Measurements from ENCODE around the gene KRTAP10-12. TPM values are rescaled to one million over a fixed set of nuclear protein-coding genes. Genes with fewer than 3 reads are reported as not detected.

KRTAP10-12 gene
- polyA plus RNA-seq, 1 donor = not detected

DNA sequence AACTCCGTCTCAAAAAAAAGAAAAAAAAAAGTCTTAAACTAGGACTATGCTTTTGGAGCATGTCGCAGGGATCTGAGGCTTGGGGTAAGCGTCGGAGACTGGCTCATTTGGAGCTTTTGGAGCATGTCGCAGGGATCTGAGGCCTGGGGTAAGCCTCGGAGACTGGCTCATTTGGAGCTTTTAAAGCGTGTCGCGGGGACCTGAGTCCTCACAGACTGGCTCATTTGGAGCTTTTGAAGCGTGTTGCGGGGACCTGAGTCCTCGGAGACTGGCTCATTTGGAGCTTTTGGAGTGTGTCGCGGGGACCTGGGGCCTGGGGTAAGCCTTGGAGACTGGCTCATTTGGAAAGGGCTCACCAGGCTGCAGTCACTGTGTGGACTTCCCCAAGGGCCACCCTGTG lies 28.0 kb downstream of the KRTAP10-12 start:
- Histone ChIP-seq H3K27me3 (ENCODE audit: control insufficient read depth, insufficient read depth, low read length) (peaks cover 42% of the 10 kb centered on the region), H3K4me3 (ENCODE audit: low read length) (no peak overlapping the region), H3K4me1 (ENCODE audit: control insufficient read depth, insufficient read depth, low read length) (no peaks in the 10 kb centered on the region), H3K27ac (ENCODE audit: low read length) (no peak overlapping the region), H3K9me3 (ENCODE audit: control insufficient read depth, low read depth, low read length) (no peaks in the 10 kb centered on the region), H3K36me3 (ENCODE audit: control insufficient read depth, insufficient read depth, low read length) (no peaks in the 10 kb centered on the region)
- DNase-seq = no peak
- WGBS (ENCODE audit: insufficient coverage, low lambda C conversion rate) = 100% methylated on average over 3 of the region's 14 CpGs

GRCh38 chr21:44726826-44727225 lies 29.9 kb downstream of the KRTAP10-12 start:
- Histone ChIP-seq H3K9me3 (ENCODE audit: control insufficient read depth, low read depth, low read length) (no peaks in the 10 kb centered on the region), H3K4me1 (ENCODE audit: control insufficient read depth, insufficient read depth, low read length) (no peaks in the 10 kb centered on the region), H3K36me3 (ENCODE audit: control insufficient read depth, insufficient read depth, low read length) (no peaks in the 10 kb centered on the region), H3K27me3 (ENCODE audit: control insufficient read depth, insufficient read depth, low read length) (peaks cover 37% of the 10 kb centered on the region), H3K27ac (ENCODE audit: low read length) (no peak overlapping the region), H3K4me3 (ENCODE audit: low read length) (no peak overlapping the region)
- DNase-seq = no peak
- no CpG with 5 or more reads among the region's 6 CpGs for WGBS (ENCODE audit: insufficient coverage, low lambda C conversion rate)

GRCh38 chr21:44727321-44727720 lies 30.3 kb downstream of the KRTAP10-12 start:
- Histone ChIP-seq H3K27ac (ENCODE audit: low read length) (no peak overlapping the region), H3K4me3 (ENCODE audit: low read length) (no peak overlapping the region), H3K4me1 (ENCODE audit: control insufficient read depth, insufficient read depth, low read length) (no peaks in the 10 kb centered on the region), H3K27me3 (ENCODE audit: control insufficient read depth, insufficient read depth, low read length) (peaks cover 37% of the 10 kb centered on the region), H3K36me3 (ENCODE audit: control insufficient read depth, insufficient read depth, low read length) (no peaks in the 10 kb centered on the region), H3K9me3 (ENCODE audit: control insufficient read depth, low read depth, low read length) (peaks cover 2% of the 10 kb centered on the region)
- no peak for DNase-seq
- WGBS (ENCODE audit: insufficient coverage, low lambda C conversion rate) = no CpG with 5 or more reads among the region's 8 CpGs

DNA sequence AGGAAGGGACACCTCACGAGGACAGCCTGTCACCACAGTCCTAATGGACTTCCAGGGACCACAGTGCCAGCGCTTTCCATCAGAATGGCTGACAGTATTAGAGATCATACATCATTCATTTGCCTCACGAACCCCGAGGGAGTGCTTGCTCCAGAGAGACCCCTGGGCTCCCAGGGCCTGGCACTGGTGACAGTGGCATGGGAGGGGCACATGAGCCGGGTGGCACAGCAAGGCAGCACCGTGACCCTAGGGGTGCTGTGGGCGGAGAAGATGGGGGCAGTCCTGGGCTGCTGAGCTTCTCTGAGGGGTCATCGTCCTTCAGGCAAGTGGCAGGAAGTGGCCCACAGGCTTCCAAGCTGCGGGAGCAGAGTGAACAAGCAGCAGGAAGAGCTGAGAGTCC lies 30.8 kb downstream of the KRTAP10-12 start:
- peaks cover 33% of the 10 kb centered on the region for H3K27me3 ChIP-seq (ENCODE audit: control insufficient read depth, insufficient read depth, low read length)
- WGBS (ENCODE audit: insufficient coverage, low lambda C conversion rate) = no CpG with 5 or more reads among the region's 9 CpGs

GRCh38 chr21:44728716-44729115 lies 31.7 kb downstream of the KRTAP10-12 start:
- Histone ChIP-seq H3K4me3 (ENCODE audit: low read length) (no peak overlapping the region), H3K4me1 (ENCODE audit: control insufficient read depth, insufficient read depth, low read length) (no peaks in the 10 kb centered on the region), H3K36me3 (ENCODE audit: control insufficient read depth, insufficient read depth, low read length) (no peaks in the 10 kb centered on the region), H3K27ac (ENCODE audit: low read length) (no peak overlapping the region), H3K9me3 (ENCODE audit: control insufficient read depth, low read depth, low read length) (peaks cover 3% of the 10 kb centered on the region), H3K27me3 (ENCODE audit: control insufficient read depth, insufficient read depth, low read length) (peaks cover 23% of the 10 kb centered on the region)
- DNase-seq = no peak
- no CpG with 5 or more reads among the region's 14 CpGs for WGBS (ENCODE audit: insufficient coverage, low lambda C conversion rate)

More for the DNA sequence above, 30.8 kb downstream of the KRTAP10-12 start:
- Histone ChIP-seq H3K4me1 (ENCODE audit: control insufficient read depth, insufficient read depth, low read length) (no peaks in the 10 kb centered on the region), H3K4me3 (ENCODE audit: low read length) (no peak overlapping the region), H3K36me3 (ENCODE audit: control insufficient read depth, insufficient read depth, low read length) (no peaks in the 10 kb centered on the region), H3K9me3 (ENCODE audit: control insufficient read depth, low read depth, low read length) (peaks cover 3% of the 10 kb centered on the region), H3K27ac (ENCODE audit: low read length) (no peak overlapping the region)
- no peak for DNase-seq

DNA sequence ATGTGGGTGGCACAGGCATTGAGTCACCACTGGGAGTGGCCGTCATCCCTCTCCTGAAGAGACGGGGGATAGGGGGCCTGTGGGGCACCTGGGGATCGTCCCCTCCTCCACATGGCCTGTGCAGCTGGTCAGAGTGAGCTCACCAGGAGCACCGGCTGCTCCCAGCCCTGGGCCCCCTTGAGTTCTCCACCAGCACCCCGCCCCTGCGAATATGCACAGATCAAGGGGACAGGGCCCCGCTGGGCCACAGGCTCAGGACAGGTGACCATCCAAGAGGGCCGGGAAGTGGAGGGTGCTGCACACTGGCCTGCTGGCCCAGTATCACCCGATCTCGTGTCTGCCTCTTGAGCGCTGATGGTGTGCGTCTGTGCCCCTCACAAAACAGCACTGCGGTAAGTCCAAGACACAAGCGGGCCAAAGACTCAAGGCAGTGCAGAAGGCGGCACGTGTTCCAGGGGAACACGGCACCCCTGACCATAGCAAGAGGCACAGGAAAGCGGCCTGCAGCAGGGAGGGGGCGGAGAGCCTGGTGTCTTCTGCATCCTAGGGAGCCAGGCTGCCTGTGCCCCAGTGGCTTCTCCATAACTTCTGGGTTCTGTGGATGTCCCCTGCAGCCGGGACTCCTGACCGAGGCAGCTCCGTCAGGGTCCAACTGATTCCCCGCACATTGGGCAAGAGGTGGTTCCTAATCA lies 32.5 kb downstream of the KRTAP10-12 start:
- DNase-seq = no peak
- WGBS (ENCODE audit: insufficient coverage, low lambda C conversion rate) = no CpG with 5 or more reads among the region's 23 CpGs
- Histone ChIP-seq H3K27me3 (ENCODE audit: control insufficient read depth, insufficient read depth, low read length) (peaks cover 18% of the 10 kb centered on the region), H3K27ac (ENCODE audit: low read length) (no peak overlapping the region), H3K36me3 (ENCODE audit: control insufficient read depth, insufficient read depth, low read length) (no peaks in the 10 kb centered on the region), H3K4me3 (ENCODE audit: low read length) (no peak overlapping the region), H3K4me1 (ENCODE audit: control insufficient read depth, insufficient read depth, low read length) (no peaks in the 10 kb centered on the region), H3K9me3 (ENCODE audit: control insufficient read depth, low read depth, low read length) (peaks cover 3% of the 10 kb centered on the region)

GRCh38 chr21:44730028-44730395 lies 33.0 kb downstream of the KRTAP10-12 start:
- no CpG with 5 or more reads among the region's 7 CpGs for WGBS (ENCODE audit: insufficient coverage, low lambda C conversion rate)
- H3K36me3 ChIP-seq (ENCODE audit: control insufficient read depth, insufficient read depth, low read length) = no peaks in the 10 kb centered on the region
- no peaks in the 10 kb centered on the region for H3K4me1 ChIP-seq (ENCODE audit: control insufficient read depth, insufficient read depth, low read length)
- no peak overlapping the region for H3K27ac ChIP-seq (ENCODE audit: low read length)
- H3K9me3 ChIP-seq (ENCODE audit: control insufficient read depth, low read depth, low read length) = peaks cover 6% of the 10 kb centered on the region
- no peak overlapping the region for H3K4me3 ChIP-seq (ENCODE audit: low read length)
- DNase-seq = no peak
- H3K27me3 ChIP-seq (ENCODE audit: control insufficient read depth, insufficient read depth, low read length) = peaks cover 15% of the 10 kb centered on the region

- H3K27ac ChIP-seq (ENCODE audit: low read length) = no peak overlapping the region
- no peaks in the 10 kb centered on the region for H3K36me3 ChIP-seq (ENCODE audit: control insufficient read depth, insufficient read depth, low read length)
- WGBS (ENCODE audit: insufficient coverage, low lambda C conversion rate) = 72% methylated on average over 2 of the region's 9 CpGs
- no peaks in the 10 kb centered on the region for H3K4me1 ChIP-seq (ENCODE audit: control insufficient read depth, insufficient read depth, low read length)
- no peak overlapping the region for H3K4me3 ChIP-seq (ENCODE audit: low read length)
- peaks cover 11% of the 10 kb centered on the region for H3K27me3 ChIP-seq (ENCODE audit: control insufficient read depth, insufficient read depth, low read length)
- no peak for DNase-seq
- peaks cover 10% of the 10 kb centered on the region for H3K9me3 ChIP-seq (ENCODE audit: control insufficient read depth, low read depth, low read length)
These were observed 34.1 kb downstream of the KRTAP10-12 start for GRCh38 chr21:44730951-44731579.

- no peak for DNase-seq
- peaks cover 21% of the 10 kb centered on the region for H3K9me3 ChIP-seq (ENCODE audit: control insufficient read depth, low read depth, low read length)
- no peaks in the 10 kb centered on the region for H3K36me3 ChIP-seq (ENCODE audit: control insufficient read depth, insufficient read depth, low read length)
- H3K27ac ChIP-seq (ENCODE audit: low read length) = no peak overlapping the region
- WGBS (ENCODE audit: insufficient coverage, low lambda C conversion rate) = no CpG with 5 or more reads among the region's 10 CpGs
- no peak overlapping the region for H3K4me3 ChIP-seq (ENCODE audit: low read length)
- H3K27me3 ChIP-seq (ENCODE audit: control insufficient read depth, insufficient read depth, low read length) = peaks cover 2% of the 10 kb centered on the region
- no peaks in the 10 kb centered on the region for H3K4me1 ChIP-seq (ENCODE audit: control insufficient read depth, insufficient read depth, low read length)
These were observed 35.3 kb downstream of the KRTAP10-12 start for GRCh38 chr21:44732263-44732662.

DNA sequence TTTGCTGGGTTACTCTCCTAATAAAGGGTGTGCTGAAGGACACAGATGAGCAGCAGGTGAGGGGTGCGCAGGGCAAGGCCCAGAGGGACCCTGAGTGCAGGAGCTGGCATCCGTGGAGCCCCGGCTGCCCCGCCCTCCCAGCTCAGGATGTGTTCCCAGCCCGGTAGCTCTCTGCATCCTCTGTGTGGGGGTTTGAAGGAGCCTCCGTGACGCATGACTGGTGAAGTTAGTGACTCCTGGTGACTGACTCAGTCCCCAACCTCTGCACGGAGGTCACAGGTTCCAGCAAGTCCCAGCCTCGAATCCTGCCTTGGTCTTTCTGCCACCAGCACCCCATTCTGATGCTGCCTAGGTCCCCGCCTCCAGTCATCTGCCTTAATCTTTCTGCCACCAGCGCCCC lies 36.0 kb downstream of the KRTAP10-12 start:
- Histone ChIP-seq H3K27me3 (ENCODE audit: control insufficient read depth, insufficient read depth, low read length) (peaks cover 2% of the 10 kb centered on the region), H3K4me3 (ENCODE audit: low read length) (no peak overlapping the region), H3K36me3 (ENCODE audit: control insufficient read depth, insufficient read depth, low read length) (no peaks in the 10 kb centered on the region), H3K27ac (ENCODE audit: low read length) (no peak overlapping the region), H3K4me1 (ENCODE audit: control insufficient read depth, insufficient read depth, low read length) (no peaks in the 10 kb centered on the region), H3K9me3 (ENCODE audit: control insufficient read depth, low read depth, low read length) (peaks cover 23% of the 10 kb centered on the region)
- no CpG with 5 or more reads among the region's 11 CpGs for WGBS (ENCODE audit: insufficient coverage, low lambda C conversion rate)
- DNase-seq = no peak

Measured in large intestine (tissue), 3 donors.